ENCODE data around the gene PSMB2.

The PSMB2 gene

DNA sequence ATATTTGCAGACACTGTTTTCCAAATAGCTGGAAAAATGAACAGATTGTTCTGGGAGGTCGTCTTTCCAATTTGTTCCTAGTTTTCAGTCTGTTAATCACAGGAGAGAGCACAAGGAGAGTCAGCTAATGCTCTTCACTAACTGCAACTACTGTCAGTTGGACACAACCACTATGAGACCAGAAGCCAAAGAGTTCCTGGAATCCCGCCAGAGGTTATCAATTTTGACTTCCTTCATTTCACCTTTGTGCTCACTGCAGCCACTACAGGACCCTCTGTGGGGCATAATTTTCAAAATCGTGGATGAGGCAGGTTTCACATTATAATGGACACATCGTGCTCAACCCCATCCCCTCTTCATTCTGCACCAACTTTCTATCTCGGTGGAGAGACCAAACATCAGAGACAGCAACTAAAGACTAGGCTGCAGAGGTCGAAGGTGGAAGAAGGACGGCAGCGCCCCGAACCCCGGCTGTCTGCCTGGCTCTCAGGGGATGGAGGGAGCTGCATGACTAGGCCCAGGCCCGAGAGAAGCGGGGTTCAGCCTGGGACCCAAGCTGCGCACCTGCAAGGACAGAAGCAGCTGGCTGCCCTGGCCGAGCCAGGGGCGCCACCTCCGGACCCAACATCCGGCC, 84.7 kb downstream of the PSMB2 start:
- no peak for DNase-seq (ENCODE audit: low read depth)

DNA sequence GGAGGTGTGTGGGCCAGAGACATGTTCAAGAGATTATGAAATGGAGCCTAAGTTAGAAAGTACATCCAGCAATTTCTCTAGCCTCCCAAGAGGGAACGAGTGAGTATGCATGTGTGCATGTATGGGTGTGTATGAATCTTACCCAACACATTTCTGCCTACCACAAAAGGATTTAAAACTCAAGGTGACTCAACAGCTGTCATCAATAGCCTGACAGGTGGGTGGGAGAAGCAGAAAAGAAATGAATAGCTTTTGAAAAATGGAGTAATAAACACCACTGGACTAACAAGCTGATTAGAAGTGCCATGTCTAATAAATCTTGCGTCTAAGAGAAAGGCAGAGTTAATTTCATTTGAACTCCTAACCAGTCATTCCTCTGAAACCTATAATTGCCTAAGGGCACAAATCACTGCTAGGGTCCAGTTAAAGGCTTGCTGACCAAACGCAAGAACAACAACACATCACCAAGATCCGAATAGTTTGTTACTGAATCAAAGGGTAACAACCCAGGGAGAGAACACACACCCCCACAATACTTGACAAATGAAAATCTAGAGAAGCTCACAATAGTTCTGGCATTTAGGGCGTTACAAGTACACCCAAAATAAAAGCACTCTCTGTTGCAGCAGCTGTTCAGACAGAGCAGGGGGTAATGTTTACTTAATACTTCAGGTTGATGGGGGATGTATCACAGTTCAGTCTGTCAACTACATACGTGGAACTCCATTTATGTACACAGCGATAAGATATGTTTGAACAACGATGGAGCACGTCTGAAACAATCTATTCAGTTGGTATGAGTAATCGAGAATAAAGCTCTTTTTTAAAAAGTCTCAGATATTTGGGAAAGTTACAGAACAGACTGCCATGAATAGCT, 85.5 kb downstream of the PSMB2 start:
- DNase-seq (ENCODE audit: low read depth) = no peak

DNA sequence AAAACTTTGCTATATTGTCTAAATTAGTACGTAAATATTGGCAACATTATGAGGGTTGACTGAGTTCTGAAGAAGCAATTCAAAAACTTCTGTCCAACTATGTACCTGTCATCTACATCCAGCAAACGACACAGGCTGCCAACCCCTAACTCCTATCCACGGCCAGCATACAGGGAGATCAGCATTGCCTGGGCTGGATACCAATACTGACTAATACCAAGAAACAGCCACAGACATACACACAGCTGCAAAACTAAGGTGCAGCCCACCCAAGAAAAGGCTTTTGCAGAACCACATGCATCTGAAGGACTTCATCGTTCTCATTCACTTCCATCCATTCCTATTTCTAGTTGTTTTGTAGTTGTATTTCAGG, 86.1 kb downstream of the PSMB2 start:
- DNase-seq (ENCODE audit: low read depth) = no peak

DNA sequence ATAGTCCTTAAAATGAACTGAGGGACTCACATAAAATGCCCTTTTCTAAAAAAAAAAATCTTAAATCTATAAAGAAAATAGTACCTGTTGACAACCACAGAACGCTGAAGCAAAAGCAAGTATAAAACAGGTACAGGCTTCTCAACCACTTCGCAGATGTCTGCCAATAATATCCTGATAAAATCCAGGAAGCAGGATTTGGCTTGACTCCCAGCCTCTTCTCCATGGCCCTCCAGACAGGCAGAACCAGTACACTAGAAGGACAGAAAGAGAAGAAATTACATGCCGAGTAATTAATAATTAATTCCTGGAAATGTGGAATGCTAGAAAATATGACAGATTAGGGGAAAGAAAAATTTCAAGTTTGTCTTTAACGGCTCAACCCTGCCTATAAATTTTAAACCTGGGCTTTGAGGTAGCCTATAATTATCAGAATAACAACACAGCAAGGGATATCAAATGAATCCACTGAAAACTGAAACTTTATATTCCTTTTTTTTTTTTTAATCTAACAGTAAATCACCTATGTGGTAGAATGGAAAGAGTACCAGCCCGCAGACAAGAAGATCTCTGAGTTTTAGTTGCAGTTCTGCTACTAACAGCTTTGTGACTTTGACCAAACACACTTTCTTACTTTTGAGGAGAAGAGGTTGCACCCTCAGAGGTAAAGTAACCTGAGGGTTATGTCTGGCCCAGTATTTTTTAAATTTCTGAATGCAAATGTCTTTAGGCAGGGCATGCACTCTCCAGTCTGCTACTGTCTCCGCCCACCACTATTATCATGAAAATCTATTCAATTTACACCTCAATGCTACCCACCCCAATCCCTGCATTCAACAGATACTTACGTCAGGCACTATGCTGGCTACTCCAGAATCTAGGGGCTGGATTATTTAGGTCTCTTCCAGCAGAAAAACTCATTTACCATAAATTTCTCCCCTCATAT, 86.8 kb downstream of the PSMB2 start:
- no peak for DNase-seq (ENCODE audit: low read depth)

DNA sequence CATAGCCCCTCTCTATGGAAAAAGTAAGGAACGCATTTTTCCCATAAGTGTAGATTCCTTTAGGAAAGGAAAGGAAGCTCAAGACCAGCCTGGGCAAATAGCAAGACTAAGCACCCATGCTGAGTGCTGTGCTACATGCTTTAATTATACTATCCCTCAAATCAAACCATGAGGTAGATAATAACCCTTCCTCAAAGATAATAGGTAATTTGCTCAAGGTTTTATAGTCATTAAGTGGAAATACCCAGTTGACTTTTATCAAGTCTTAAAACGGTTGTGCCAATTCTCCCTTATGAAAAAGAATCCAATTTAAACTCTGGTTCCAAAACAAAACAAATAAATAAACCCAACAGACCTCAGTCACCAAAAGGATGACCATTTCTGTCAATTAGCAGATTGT, 87.5 kb downstream of the PSMB2 start:
- DNase-seq (ENCODE audit: low read depth) = no peak

Measured in CMK (cell line).